ENCODE results near the gene SHB.

- TF ChIP-seq, protein P1, sequence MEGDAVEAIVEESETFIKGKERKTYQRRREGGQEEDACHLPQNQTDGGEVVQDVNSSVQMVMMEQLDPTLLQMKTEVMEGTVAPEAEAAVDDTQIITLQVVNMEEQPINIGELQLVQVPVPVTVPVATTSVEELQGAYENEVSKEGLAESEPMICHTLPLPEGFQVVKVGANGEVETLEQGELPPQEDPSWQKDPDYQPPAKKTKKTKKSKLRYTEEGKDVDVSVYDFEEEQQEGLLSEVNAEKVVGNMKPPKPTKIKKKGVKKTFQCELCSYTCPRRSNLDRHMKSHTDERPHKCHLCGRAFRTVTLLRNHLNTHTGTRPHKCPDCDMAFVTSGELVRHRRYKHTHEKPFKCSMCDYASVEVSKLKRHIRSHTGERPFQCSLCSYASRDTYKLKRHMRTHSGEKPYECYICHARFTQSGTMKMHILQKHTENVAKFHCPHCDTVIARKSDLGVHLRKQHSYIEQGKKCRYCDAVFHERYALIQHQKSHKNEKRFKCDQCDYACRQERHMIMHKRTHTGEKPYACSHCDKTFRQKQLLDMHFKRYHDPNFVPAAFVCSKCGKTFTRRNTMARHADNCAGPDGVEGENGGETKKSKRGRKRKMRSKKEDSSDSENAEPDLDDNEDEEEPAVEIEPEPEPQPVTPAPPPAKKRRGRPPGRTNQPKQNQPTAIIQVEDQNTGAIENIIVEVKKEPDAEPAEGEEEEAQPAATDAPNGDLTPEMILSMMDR (IDR thresholded peaks at IDR 0.05), result no peak
- no peak for TF ChIP-seq ZFX (IDR thresholded peaks at IDR 0.05; ENCODE audit: borderline replicate concordance)
Measured at GRCh38 chr9:37966412-37967013, 102.5 kb downstream of the SHB start.

All from 22Rv1 (cell line).